Stimulated activated CD4-positive, alpha-beta T cell treated with anti-CD3 and anti-CD28 coated beads, Interleukin-1b, Interleukin-23, amount 100 ng/mL, for 24 hours (primary cell): ENCODE data around the gene ETNPPL.
"Not testable (repeated sequence)": the region's sequence is repeated elsewhere in the genome, so short reads cannot be mapped to it uniquely, and the experiment has no call there.

Experiments used
- DNase-seq, 4 experiments: peaks; one replicate each; pipeline ENCODE4 v3.0.0-alpha.2; 2020; ENCODE audit warnings: low read depth in 4 of 4, low spot score in 1 of 4

The ETNPPL gene

GRCh38 chr4:108758498-108758897, 4.4 kb downstream of the ETNPPL start:
- DNase-seq: no peak

GRCh38 chr4:108754327-108754726, 8.5 kb downstream of the ETNPPL start:
- no peak for DNase-seq

GRCh38 chr4:108751321-108751720, 11.5 kb downstream of the ETNPPL start:
- DNase-seq: no peak

- no peak for DNase-seq
Measured at GRCh38 chr4:108749119-108749518, 13.7 kb downstream of the ETNPPL start.

- no peak for DNase-seq
Measured at GRCh38 chr4:108746511-108746910, 16.3 kb downstream of the ETNPPL start.

- DNase-seq: no peak
Measured at GRCh38 chr4:108744307-108744706, 18.5 kb downstream of the ETNPPL start.

- DNase-seq: no peak
Measured at GRCh38 chr4:108742451-108743420, 20.1 kb downstream of the ETNPPL start.

GRCh38 chr4:108738003-108738706, 24.7 kb downstream of the ETNPPL start:
- DNase-seq: no peak

GRCh38 chr4:108731006-108731405, 31.8 kb downstream of the ETNPPL start:
- no peak for DNase-seq

- DNase-seq: no peak
Measured at GRCh38 chr4:108730579-108730978, 32.3 kb downstream of the ETNPPL start.

GRCh38 chr4:108729731-108730130, 33.1 kb downstream of the ETNPPL start:
- no peak for DNase-seq

- no peak for DNase-seq
Measured at GRCh38 chr4:108725457-108725856, 37.4 kb downstream of the ETNPPL start.

- DNase-seq: no peak
Measured at GRCh38 chr4:108717386-108717785, 45.5 kb downstream of the ETNPPL start.

- DNase-seq: no peak
Measured at GRCh38 chr4:108716340-108716739, 46.5 kb downstream of the ETNPPL start.

- no peak for DNase-seq
Measured at GRCh38 chr4:108714880-108715279, 48.0 kb downstream of the ETNPPL start.

GRCh38 chr4:108710578-108710977, 52.3 kb downstream of the ETNPPL start:
- not testable (repeated sequence) for DNase-seq

GRCh38 chr4:108709722-108710121, 53.1 kb downstream of the ETNPPL start:
- DNase-seq: no peak

- DNase-seq: no peak
Measured at GRCh38 chr4:108709234-108709633, 53.6 kb downstream of the ETNPPL start.

GRCh38 chr4:108706289-108706688, 56.6 kb downstream of the ETNPPL start:
- DNase-seq: no peak

- no peak for DNase-seq
Measured at GRCh38 chr4:108703966-108704365, 58.9 kb downstream of the ETNPPL start.

- DNase-seq: no peak
Measured at GRCh38 chr4:108703370-108703769, 59.5 kb downstream of the ETNPPL start.

- DNase-seq: no peak
Measured at GRCh38 chr4:108702960-108703359, 59.9 kb downstream of the ETNPPL start.
